Naive thymus-derived CD8-positive, alpha-beta T cell (primary cell): Measurements from ENCODE around the gene SCGB1C2. TPM values are rescaled to one million over a fixed set of nuclear protein-coding genes. Genes with fewer than 3 reads are reported as not detected.
"Not testable (repeated sequence)": the region's sequence is repeated elsewhere in the genome, so short reads cannot be mapped to it uniquely, and the experiment has no call there.

Experiments
- ATAC-seq, 2 donors: fragments of 150-1000 bp; cut with Tn5 transposase in 1 of 2; sonication (Bioruptor Pico), chemical (Tn5 transposase) in 1 of 2; 1 replicate in 1 of 2; 2 replicates in 1 of 2; pipeline ENCODE4 v1.10.0; 2021; ENCODE audit warnings: mild to moderate bottlenecking in 2 of 2, moderate library complexity in 2 of 2
- POLR2A ChIA-PET: fragments of 350-600 bp; sonication (Branson Sonifier 250); formaldehyde crosslinking; loops from one replicate; lab custom pipeline; 2021; ENCODE audit warnings: antibody characterized with exemption; lab: Charles Lee
- DNase-seq, 10 donors: peaks; one replicate each; pipeline versions ENCODE4 v3.0.0 to v3.0.0-alpha.2; 2020 to 2022
- H3K27ac Mint-ChIP-seq, 10 donors: one replicate each; pipeline ENCODE4 v1.8.0; 2020 to 2022; ENCODE audit warnings: mild to moderate bottlenecking in 10 of 10, mixed read lengths in 10 of 10, moderate library complexity in 4 of 10, inconsistent platforms in 1 of 10
- H3K27me3 Mint-ChIP-seq, 5 donors: one replicate each; pipeline ENCODE4 v1.8.0; 2021 to 2022; ENCODE audit warnings: mixed read lengths in 5 of 5
- H3K36me3 Mint-ChIP-seq, 3 donors: one replicate each; pipeline ENCODE4 v1.8.0; 2020 to 2022; ENCODE audit warnings: mixed read lengths in 3 of 3, mild to moderate bottlenecking in 2 of 3, inconsistent platforms in 1 of 3
- H3K4me1 Mint-ChIP-seq, 4 donors: one replicate each; pipeline ENCODE4 v1.8.0; 2021 to 2022; ENCODE audit warnings: mixed read lengths in 4 of 4
- H3K4me3 Mint-ChIP-seq, 10 donors: one replicate each; pipeline ENCODE4 v1.8.0; 2020 to 2022; ENCODE audit warnings: mild to moderate bottlenecking in 10 of 10, mixed read lengths in 10 of 10, moderate library complexity in 6 of 10, inconsistent platforms in 1 of 10
- H3K9me3 Mint-ChIP-seq, 9 donors: one replicate each; pipeline ENCODE4 v1.8.0; 2020 to 2022; ENCODE audit warnings: mixed read lengths in 9 of 9, mild to moderate bottlenecking in 3 of 9, inconsistent platforms in 1 of 9, moderate library complexity in 1 of 9
- polyA plus RNA-seq, 3 donors: library from polyadenylated mRNA; unstranded; fragments of 300-500 nt; fragmentation: Illumina TruSeq; gene quantifications; one replicate each; pipeline ENCODE4 v1.2.3, GENCODE V29; 2021
- total RNA-seq, 8 experiments: library from RNA in 2 of 8; stranded (reverse) in 2 of 8; gene quantifications; one replicate each; pipeline ENCODE4 v1.2.3 and lab custom pipeline; 2021 to 2026

Gene SCGB1C2
- total RNA-seq = not detected
- not detected for polyA plus RNA-seq
- 0 reads per million in 6 experiments for total RNA-seq (lab: John Stamatoyannopoulos, UW)

- H3K36me3 Mint-ChIP-seq, H3K27me3 Mint-ChIP-seq, H3K9me3 Mint-ChIP-seq, DNase-seq, POLR2A ChIA-PET, ATAC-seq, H3K4me1 Mint-ChIP-seq: not testable (repeated sequence)
- H3K27ac Mint-ChIP-seq = peak within 1 kb of the TSS in 1 of 10 donors; percentile 70
- peak within 1 kb of the TSS in 2 of 10 donors; percentile 10 to 19 for H3K4me3 Mint-ChIP-seq
Observed at GRCh38 chr17:137166-137807, at the start of gene SCGB1C2. TSS of gene SCGB1C2 (plus strand) at chr17:137569. CDS start at chr17:137591, 22 bp downstream.

GRCh38 chr17:113111-113510 lies 24.3 kb upstream of the SCGB1C2 start:
- ATAC-seq, POLR2A ChIA-PET, H3K4me1 Mint-ChIP-seq, H3K27ac Mint-ChIP-seq, H3K4me3 Mint-ChIP-seq, H3K27me3 Mint-ChIP-seq, DNase-seq, H3K9me3 Mint-ChIP-seq, H3K36me3 Mint-ChIP-seq: not testable (repeated sequence)

- H3K4me1 Mint-ChIP-seq, H3K9me3 Mint-ChIP-seq, H3K4me3 Mint-ChIP-seq, H3K27ac Mint-ChIP-seq, POLR2A ChIA-PET, H3K36me3 Mint-ChIP-seq, ATAC-seq, H3K27me3 Mint-ChIP-seq: not testable (repeated sequence)
- peak in 4 of 10 donors; percentile 56 to 68 (median 64) for DNase-seq
Observed at GRCh38 chr17:118339-118917, 18.9 kb upstream of the SCGB1C2 start.

GRCh38 chr17:133932-134331 lies 3.4 kb upstream of the SCGB1C2 start:
- peak in 1 of 10 donors; percentile 32 for DNase-seq
- POLR2A ChIA-PET, ATAC-seq, H3K4me1 Mint-ChIP-seq, H3K9me3 Mint-ChIP-seq, H3K4me3 Mint-ChIP-seq, H3K36me3 Mint-ChIP-seq, H3K27ac Mint-ChIP-seq, H3K27me3 Mint-ChIP-seq: not testable (repeated sequence)

- H3K27me3 Mint-ChIP-seq, POLR2A ChIA-PET, H3K4me3 Mint-ChIP-seq, H3K4me1 Mint-ChIP-seq, H3K27ac Mint-ChIP-seq, H3K9me3 Mint-ChIP-seq, H3K36me3 Mint-ChIP-seq: not testable (repeated sequence)
- DNase-seq (peak in 4 of 10 donors; percentile 29 to 62 (median 38)), ATAC-seq (peak; percentile 40 to 64)
Observed at GRCh38 chr17:134332-134785, 3.0 kb upstream of the SCGB1C2 start.

GRCh38 chr17:135022-135421 lies 2.3 kb upstream of the SCGB1C2 start:
- H3K36me3 Mint-ChIP-seq, H3K4me3 Mint-ChIP-seq, H3K27ac Mint-ChIP-seq, H3K27me3 Mint-ChIP-seq, H3K9me3 Mint-ChIP-seq, DNase-seq, POLR2A ChIA-PET, ATAC-seq, H3K4me1 Mint-ChIP-seq: not testable (repeated sequence)

- H3K4me3 Mint-ChIP-seq, H3K36me3 Mint-ChIP-seq, H3K4me1 Mint-ChIP-seq, H3K27me3 Mint-ChIP-seq, DNase-seq, H3K27ac Mint-ChIP-seq, POLR2A ChIA-PET, H3K9me3 Mint-ChIP-seq: not testable (repeated sequence)
- ATAC-seq = peak; percentile 54 to 61
Observed at GRCh38 chr17:135895-136294, 1.5 kb upstream of the SCGB1C2 start.

GRCh38 chr17:136531-136930 lies 838 bp upstream of the SCGB1C2 start:
- DNase-seq (peak; percentile 44 to 86 (median 72)), ATAC-seq (peak; percentile 90 to 97)
- H3K36me3 Mint-ChIP-seq, H3K27me3 Mint-ChIP-seq, H3K9me3 Mint-ChIP-seq, H3K4me1 Mint-ChIP-seq, POLR2A ChIA-PET: not testable (repeated sequence)
- peak overlapping the region in 2 of 10 donors; percentile 10 to 19 for H3K4me3 Mint-ChIP-seq
- peak overlapping the region in 1 of 10 donors; percentile 70 for H3K27ac Mint-ChIP-seq

- peak overlapping the region in 2 of 10 donors; percentile 44 to 59 for H3K27ac Mint-ChIP-seq
- POLR2A ChIA-PET, H3K4me3 Mint-ChIP-seq, H3K36me3 Mint-ChIP-seq, H3K9me3 Mint-ChIP-seq, H3K27me3 Mint-ChIP-seq, ATAC-seq, H3K4me1 Mint-ChIP-seq: not testable (repeated sequence)
- DNase-seq = peak in 1 of 10 donors; percentile 26
Observed at GRCh38 chr17:139401-140205, 2.2 kb downstream of the SCGB1C2 start.

GRCh38 chr17:142102-142661 lies 4.8 kb downstream of the SCGB1C2 start:
- H3K4me3 Mint-ChIP-seq = no peak overlapping the region
- DNase-seq (peak in 7 of 10 donors; percentile 16 to 59 (median 25)), ATAC-seq (no peak)
- peaks cover 0 to 4% (median under 1%) of the 10 kb centered on the region in 4 donors for H3K4me1 Mint-ChIP-seq
- H3K27ac Mint-ChIP-seq = no peak overlapping the region
- H3K9me3 Mint-ChIP-seq = no peaks in the 10 kb centered on the region
- H3K27me3 Mint-ChIP-seq = peaks cover 0 to 8% (median 2%) of the 10 kb centered on the region in 5 donors
- H3K36me3 Mint-ChIP-seq = no peaks in the 10 kb centered on the region
- POLR2A ChIA-PET = no interaction called here

GRCh38 chr17:142876-143784 lies 5.8 kb downstream of the SCGB1C2 start:
- no peak overlapping the region for H3K27ac Mint-ChIP-seq
- peak in 2 of 10 donors; percentile 0 to 56 for DNase-seq

GRCh38 chr17:143785-144281 lies 6.5 kb downstream of the SCGB1C2 start:
- Mint-ChIP-seq H3K27ac (no peak overlapping the region), H3K4me3 (no peak overlapping the region), H3K9me3 (no peaks in the 10 kb centered on the region)

More at GRCh38 chr17:142876-143784, 5.8 kb downstream of the SCGB1C2 start:
- Mint-ChIP-seq H3K9me3 (no peaks in the 10 kb centered on the region), H3K27me3 (peaks cover 0 to 8% (median 2%) of the 10 kb centered on the region in 5 donors), H3K4me1 (peaks cover 0 to 4% (median under 1%) of the 10 kb centered on the region in 4 donors), H3K4me3 (no peak overlapping the region), H3K36me3 (no peaks in the 10 kb centered on the region)
- POLR2A ChIA-PET = no interaction called here
- ATAC-seq = no peak

More at GRCh38 chr17:143785-144281, 6.5 kb downstream of the SCGB1C2 start:
- POLR2A ChIA-PET = no interaction called here
- peaks cover 0 to 8% (median 2%) of the 10 kb centered on the region in 5 donors for H3K27me3 Mint-ChIP-seq
- H3K4me1 Mint-ChIP-seq = peaks cover 0 to 4% (median under 1%) of the 10 kb centered on the region in 4 donors
- DNase-seq (peak; percentile 70 to 88 (median 84)), ATAC-seq (peak; percentile 95 to 99)
- H3K36me3 Mint-ChIP-seq = no peaks in the 10 kb centered on the region
